ENCODE data around the gene IRS2.
A peak's percentile ranks its signal among the peaks of the same experiment; 100 is the strongest.

The IRS2 gene

GRCh38 chr13:109758937-109759480 is 27.4 kb downstream of the IRS2 start:
- no peak for DNase-seq (ENCODE audit: low read depth in 2 of 2)

GRCh38 chr13:109756778-109757177 is 29.6 kb downstream of the IRS2 start:
- DNase-seq (ENCODE audit: low read depth in 2 of 2) = no peak

- DNase-seq (ENCODE audit: low read depth in 2 of 2) = no peak
These were observed 30.4 kb downstream of the IRS2 start for GRCh38 chr13:109755997-109756396.

- no peak for DNase-seq (ENCODE audit: low read depth in 2 of 2)
These were observed 30.8 kb downstream of the IRS2 start for GRCh38 chr13:109755551-109755950.

GRCh38 chr13:109751477-109751876 is 34.9 kb downstream of the IRS2 start:
- no peak for DNase-seq (ENCODE audit: low read depth in 2 of 2)

- no peak for DNase-seq (ENCODE audit: low read depth in 2 of 2)
These were observed 36.1 kb downstream of the IRS2 start for GRCh38 chr13:109750221-109750775.

GRCh38 chr13:109749365-109749764 is 37.0 kb downstream of the IRS2 start:
- no peak for DNase-seq (ENCODE audit: low read depth in 2 of 2)

GRCh38 chr13:109748677-109749076 is 37.7 kb downstream of the IRS2 start:
- DNase-seq (ENCODE audit: low read depth in 2 of 2) = no peak

- no peak for DNase-seq (ENCODE audit: low read depth in 2 of 2)
These were observed 38.9 kb downstream of the IRS2 start for GRCh38 chr13:109747524-109747923.

- no peak for DNase-seq (ENCODE audit: low read depth in 2 of 2)
These were observed 40.0 kb downstream of the IRS2 start for GRCh38 chr13:109746364-109746763.

- DNase-seq (ENCODE audit: low read depth in 2 of 2) = no peak
These were observed 40.7 kb downstream of the IRS2 start for GRCh38 chr13:109745702-109746101.

- DNase-seq (ENCODE audit: low read depth in 2 of 2) = no peak
These were observed 41.3 kb downstream of the IRS2 start for GRCh38 chr13:109745060-109745459.

- no peak for DNase-seq (ENCODE audit: low read depth in 2 of 2)
These were observed 41.8 kb downstream of the IRS2 start for GRCh38 chr13:109744512-109745051.

GRCh38 chr13:109743706-109744453 is 42.5 kb downstream of the IRS2 start:
- DNase-seq (ENCODE audit: low read depth in 2 of 2) = no peak

GRCh38 chr13:109741966-109742365 is 44.4 kb downstream of the IRS2 start:
- no peak for DNase-seq (ENCODE audit: low read depth in 2 of 2)

- DNase-seq (ENCODE audit: low read depth in 2 of 2) = no peak
These were observed 45.7 kb downstream of the IRS2 start for GRCh38 chr13:109740721-109741120.

- no peak for DNase-seq (ENCODE audit: low read depth in 2 of 2)
These were observed 46.3 kb downstream of the IRS2 start for GRCh38 chr13:109740121-109740520.

GRCh38 chr13:109738298-109738746 is 48.1 kb downstream of the IRS2 start:
- DNase-seq (ENCODE audit: low read depth in 2 of 2) = no peak

GRCh38 chr13:109737606-109738005 is 48.8 kb downstream of the IRS2 start:
- peak; percentile 16 to 30 for DNase-seq (ENCODE audit: low read depth in 2 of 2)

GRCh38 chr13:109737046-109737573 is 49.3 kb downstream of the IRS2 start:
- DNase-seq (ENCODE audit: low read depth in 2 of 2) = no peak

- no peak for DNase-seq (ENCODE audit: low read depth in 2 of 2)
These were observed 50.9 kb downstream of the IRS2 start for GRCh38 chr13:109735436-109735966.

GRCh38 chr13:109734002-109734785 is 52.2 kb downstream of the IRS2 start:
- DNase-seq (ENCODE audit: low read depth in 2 of 2) = no peak

Measured in stimulated activated CD4-positive, alpha-beta T cell treated with anti-CD3 and anti-CD28 coated beads, Interleukin-4, amount 100 ng/mL, for 48 hours (primary cell).